HG03432 (cell line): ENCODE measurements around the gene IL18R1.
A peak's percentile ranks its signal among the peaks of the same experiment; 100 is the strongest.

ENCODE experiments used
- ATAC-seq: cut with Tn5 transposase; IDR thresholded peaks from one replicate; pipeline ENCODE4 v1.9.1; 2021; ENCODE audit warnings: mild to moderate bottlenecking, moderate library complexity; ENCODE audit not compliant: unreplicated experiment

IL18R1 gene

GRCh38 chr2:102432386-102432785 lies 76.8 kb downstream of the IL18R1 start:
- ATAC-seq, result no peak

DNA sequence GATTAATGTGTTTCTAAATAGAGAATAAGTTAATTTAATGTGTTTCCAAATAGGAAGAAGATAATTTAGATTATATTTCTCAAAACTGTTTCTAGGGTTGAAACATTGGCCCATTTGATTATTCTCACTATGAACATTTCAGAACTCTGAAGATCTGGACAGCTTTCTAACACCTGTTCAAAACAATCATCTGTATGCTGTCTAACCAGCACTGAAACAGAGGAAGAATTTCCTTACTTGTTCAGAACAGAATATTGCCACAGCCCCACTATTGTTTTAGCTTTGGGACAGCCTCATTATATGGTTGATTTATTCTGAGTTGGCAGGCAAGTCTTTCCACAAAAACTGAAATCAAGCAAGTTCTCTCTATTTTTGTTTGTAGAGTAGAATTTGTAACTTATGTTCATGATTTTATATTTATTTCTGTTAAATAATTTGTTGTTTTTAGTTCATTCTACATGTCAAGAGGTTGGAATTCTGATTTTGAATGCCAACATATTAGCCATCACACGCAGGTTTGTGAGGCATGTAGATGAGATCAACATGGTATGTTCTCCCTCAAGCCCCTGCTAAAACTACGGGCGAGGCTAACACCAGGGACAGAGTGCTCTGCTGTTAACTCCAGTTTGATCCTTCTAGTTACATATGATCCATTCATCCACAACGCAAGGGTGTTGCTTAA lies 78.5 kb downstream of the IL18R1 start:
- no peak for ATAC-seq

DNA sequence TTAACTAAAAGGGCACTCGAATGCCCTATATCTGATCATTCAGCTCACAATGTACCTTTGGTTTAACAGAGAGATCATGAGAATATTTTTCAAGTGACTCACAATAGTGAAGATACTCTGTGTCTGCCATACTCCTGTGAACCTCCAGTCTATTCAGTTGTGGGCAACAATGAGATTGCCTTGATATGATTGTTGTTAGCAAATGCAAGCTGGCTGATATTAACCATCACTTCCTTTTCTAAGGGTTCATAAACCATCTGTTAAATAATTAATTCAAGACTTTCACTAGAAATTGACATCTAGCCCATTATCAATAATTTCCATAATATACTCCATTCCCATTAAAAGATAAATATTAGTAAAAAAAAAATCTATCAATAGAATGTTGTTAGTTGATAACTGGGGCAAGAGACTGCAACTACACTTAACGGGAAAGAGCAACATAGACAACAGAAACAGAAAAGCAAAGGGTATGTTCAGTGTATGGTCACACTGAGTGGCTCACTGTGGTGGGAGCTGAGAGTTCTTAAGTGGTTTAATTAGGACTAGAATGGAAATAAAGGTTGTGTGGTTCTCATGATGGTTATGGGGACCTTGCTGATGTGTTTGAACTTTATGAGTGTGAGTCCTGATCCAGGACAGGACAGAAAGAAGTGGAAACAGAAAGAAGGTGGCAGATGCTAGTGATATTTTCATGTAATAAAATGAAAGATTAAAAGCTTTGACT lies 79.2 kb downstream of the IL18R1 start:
- ATAC-seq, result peak; percentile 62

DNA sequence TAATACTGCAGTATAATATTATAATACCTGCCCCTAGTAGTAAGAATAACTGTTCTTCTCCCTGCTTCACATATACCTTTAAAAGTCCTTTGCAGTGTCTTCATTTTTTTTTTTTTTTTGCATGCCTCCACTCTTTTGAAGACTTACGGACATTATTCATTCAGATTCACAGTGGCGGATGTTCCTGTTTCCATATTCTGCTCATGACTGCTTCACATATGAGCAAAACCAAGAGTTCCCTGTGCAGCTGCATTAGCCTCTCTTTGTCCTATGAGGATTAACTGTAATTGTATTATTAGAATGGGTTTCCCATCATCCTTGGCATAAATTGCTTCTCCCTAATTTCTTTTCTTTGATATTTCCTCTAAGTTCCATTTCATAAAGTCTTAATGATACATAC lies 80.1 kb downstream of the IL18R1 start:
- no peak for ATAC-seq

DNA sequence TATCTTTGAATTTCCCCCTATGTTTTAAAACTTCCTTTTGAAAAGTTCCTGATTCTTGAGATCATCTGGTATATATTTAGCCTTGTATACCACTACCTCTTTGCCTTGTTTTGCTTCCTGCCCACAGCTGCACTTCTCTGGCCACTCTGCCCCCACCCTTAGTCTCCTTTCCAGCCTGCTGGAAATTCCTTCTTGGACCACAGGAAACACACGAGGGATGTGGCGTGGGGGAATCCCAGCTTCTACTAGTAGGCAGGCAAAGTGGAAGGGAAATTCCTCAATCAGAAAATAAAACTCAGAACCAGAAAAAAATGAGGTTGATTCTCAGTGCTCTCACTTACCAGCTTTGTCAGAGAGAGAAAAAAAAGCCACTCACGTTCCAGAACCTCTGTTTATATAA lies 80.7 kb downstream of the IL18R1 start:
- ATAC-seq, result peak; percentile 41

DNA sequence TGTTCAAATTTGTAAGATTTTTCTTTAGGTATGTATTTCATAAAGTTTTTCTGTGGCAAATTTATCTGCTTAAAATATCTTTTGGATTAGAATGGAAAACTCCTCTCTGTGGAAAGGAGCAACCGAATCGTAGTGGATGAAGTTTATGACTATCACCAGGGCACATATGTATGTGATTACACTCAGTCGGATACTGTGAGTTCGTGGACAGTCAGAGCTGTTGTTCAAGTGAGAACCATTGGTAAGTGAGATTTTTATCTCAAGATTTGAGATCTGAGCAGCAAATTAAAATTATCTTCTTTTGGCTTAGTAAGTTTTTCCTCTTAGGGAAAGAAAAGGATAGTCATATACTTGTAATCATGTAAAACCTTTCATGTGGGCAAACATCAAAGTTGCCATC lies 81.5 kb downstream of the IL18R1 start:
- no peak for ATAC-seq

GRCh38 chr2:102438111-102438510 lies 82.5 kb downstream of the IL18R1 start:
- ATAC-seq, result no peak

DNA sequence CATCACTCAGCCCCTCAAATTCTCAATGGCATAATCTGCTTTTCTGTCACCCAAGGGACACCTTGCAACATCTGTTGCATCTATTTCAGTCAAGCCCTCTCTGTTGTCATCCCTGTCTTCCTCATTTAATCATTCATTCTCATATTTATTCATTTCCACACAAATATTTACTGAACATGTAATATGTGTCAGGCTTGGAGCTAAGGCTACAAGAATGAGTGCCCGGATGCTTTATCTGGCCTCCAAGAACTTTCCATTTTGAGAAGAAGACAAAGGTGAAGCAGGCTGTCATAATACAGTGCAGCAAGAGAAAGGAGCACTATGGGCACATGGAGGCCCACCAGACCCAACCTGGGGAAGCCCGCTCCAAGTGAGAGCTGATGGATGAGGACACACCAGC lies 83.0 kb downstream of the IL18R1 start:
- no peak for ATAC-seq

GRCh38 chr2:102439065-102439695 lies 83.6 kb downstream of the IL18R1 start:
- no peak for ATAC-seq

DNA sequence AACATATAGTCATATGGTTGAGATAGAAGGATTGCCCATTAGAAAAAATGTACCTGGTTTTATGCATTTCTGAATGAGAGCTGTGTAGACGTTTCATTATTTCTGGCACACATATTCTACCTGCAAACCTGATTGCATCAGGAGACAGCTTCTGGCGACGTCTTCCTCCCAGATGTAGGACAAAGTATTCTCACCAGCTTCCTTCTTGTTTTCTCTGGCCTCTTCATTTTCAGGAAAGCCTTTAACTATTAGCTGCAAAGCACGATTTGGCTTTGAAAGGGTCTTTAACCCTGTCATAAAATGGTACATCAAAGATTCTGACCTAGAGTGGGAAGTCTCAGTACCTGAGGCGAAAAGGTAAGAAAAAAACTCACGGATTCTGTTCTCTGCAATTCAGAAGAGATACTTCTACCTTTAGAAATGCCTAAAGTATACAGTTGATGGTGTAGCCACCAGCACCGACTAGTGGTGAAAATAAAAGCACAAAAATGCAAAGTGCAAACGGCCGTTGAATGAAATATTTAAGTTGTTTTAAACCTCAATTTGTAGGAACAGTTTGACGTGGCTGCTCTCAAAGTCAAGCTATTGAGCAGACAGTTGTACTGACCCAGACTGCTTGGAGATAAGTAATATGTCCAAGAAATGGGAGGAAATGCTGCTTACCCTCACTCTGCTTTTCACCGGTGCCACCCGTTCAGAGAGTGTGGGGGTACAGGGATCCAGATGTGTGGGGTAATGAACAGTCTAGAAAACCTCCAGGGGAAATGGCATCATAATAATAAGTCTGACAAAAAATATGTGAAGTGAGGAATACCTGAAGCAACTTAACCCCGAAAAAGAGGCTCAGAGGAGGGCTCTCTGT lies 87.6 kb downstream of the IL18R1 start:
- ATAC-seq, result peak; percentile 80

- ATAC-seq, result no peak
Measured at GRCh38 chr2:102444233-102444632, 88.6 kb downstream of the IL18R1 start.

- no peak for ATAC-seq
Measured at GRCh38 chr2:102446936-102447335, 91.3 kb downstream of the IL18R1 start.
